H9 (cell line): ENCODE measurements around the gene LOC128125822.

Experiments used
- DNase-seq: peaks from one replicate; pipeline ENCODE4 v3.0.0-alpha.2; 2017
- H2AFZ ChIP-seq: one replicate; pipeline ENCODE4 v1.6.1; 2013; ENCODE audit warnings: mild to moderate bottlenecking, low read length, control low read depth, moderate library complexity
- H2AK5ac ChIP-seq: 2 replicates; pipeline ENCODE4 v1.6.1; 2013; ENCODE audit warnings: low read length, control low read depth, mixed read lengths; ENCODE audit not compliant: insufficient read length
- H2BK120ac ChIP-seq: one replicate; pipeline ENCODE4 v1.6.1; 2013; ENCODE audit warnings: low read depth, mild to moderate bottlenecking, low read length, control low read depth, inconsistent platforms; ENCODE audit not compliant: poor library complexity, severe bottlenecking
- H2BK12ac ChIP-seq: 2 replicates; pipeline ENCODE4 v1.6.1; 2013; ENCODE audit warnings: low read length, control low read depth, mixed read lengths, low read depth; ENCODE audit not compliant: insufficient read length
- H2BK15ac ChIP-seq: 2 replicates; pipeline ENCODE4 v1.6.1; 2013; ENCODE audit warnings: low read depth, low read length, control low read depth
- H2BK20ac ChIP-seq: one replicate; pipeline ENCODE4 v1.6.1; 2013; ENCODE audit warnings: low read depth, mild to moderate bottlenecking, low read length, control low read depth, inconsistent platforms; ENCODE audit not compliant: poor library complexity, severe bottlenecking
- H2BK5ac ChIP-seq: 2 replicates; pipeline ENCODE4 v1.6.1; 2013; ENCODE audit warnings: low read length, control low read depth, mixed read lengths; ENCODE audit not compliant: insufficient read length
- H3K14ac ChIP-seq: 2 replicates; pipeline ENCODE4 v1.6.1; 2013; ENCODE audit warnings: low read length, control low read depth; ENCODE audit not compliant: insufficient read depth
- H3K18ac ChIP-seq: 2 replicates; pipeline ENCODE4 v1.6.1; 2013; ENCODE audit warnings: low read depth, mild to moderate bottlenecking, mixed read lengths, low read length, control low read depth; ENCODE audit not compliant: insufficient read length
- H3K23ac ChIP-seq: 2 replicates; pipeline ENCODE4 v1.6.1; 2013; ENCODE audit warnings: low read length, control low read depth, mixed read lengths, low read depth; ENCODE audit not compliant: insufficient read length
- H3K23me2 ChIP-seq: 2 replicates; pipeline ENCODE4 v1.6.1; 2013; ENCODE audit warnings: low read depth, mild to moderate bottlenecking, mixed read lengths, low read length, control low read depth; ENCODE audit not compliant: insufficient read length, poor library complexity, severe bottlenecking
- H3K27ac ChIP-seq: 2 replicates; pipeline ENCODE4 v1.5.1; 2013; ENCODE audit warnings: low read length, control low read depth, mixed read lengths, low read depth; ENCODE audit not compliant: insufficient read length
- H3K27me3 ChIP-seq: 2 replicates; pipeline ENCODE4 v1.6.1; 2013; ENCODE audit warnings: low read length, control low read depth, inconsistent platforms; ENCODE audit not compliant: insufficient read depth
- H3K4ac ChIP-seq: 2 replicates; pipeline ENCODE4 v1.6.1; 2013; ENCODE audit warnings: low read depth, mild to moderate bottlenecking, control low read depth, inconsistent platforms, low read length, moderate library complexity
- H3K4me1 ChIP-seq: 2 replicates; pipeline ENCODE4 v1.6.1; 2013; ENCODE audit warnings: low read length, control low read depth, inconsistent platforms; ENCODE audit not compliant: insufficient read depth
- H3K4me2 ChIP-seq: 2 replicates; pipeline ENCODE4 v1.6.1; 2013; ENCODE audit warnings: low read length, control low read depth, mixed read lengths; ENCODE audit not compliant: insufficient read length, insufficient read depth
- H3K56ac ChIP-seq: 2 replicates; pipeline ENCODE4 v1.6.1; 2013; ENCODE audit warnings: low read depth, mild to moderate bottlenecking, mixed read lengths, low read length, control low read depth; ENCODE audit not compliant: insufficient read length
- H3K79me1 ChIP-seq: 2 replicates; pipeline ENCODE4 v1.6.1; 2013; ENCODE audit warnings: low read depth, mild to moderate bottlenecking, moderate library complexity, low read length, control low read depth, inconsistent platforms; ENCODE audit not compliant: insufficient read depth, poor library complexity, severe bottlenecking
- H3K79me2 ChIP-seq: 2 replicates; pipeline ENCODE4 v1.6.1; 2013; ENCODE audit warnings: low read length, control low read depth, inconsistent platforms; ENCODE audit not compliant: insufficient read depth
- H3K9ac ChIP-seq: 2 replicates; pipeline ENCODE4 v1.6.1; 2013; ENCODE audit warnings: low read length, control low read depth, mixed read lengths; ENCODE audit not compliant: insufficient read length; ENCODE audit errors: extremely low read depth
- H3K9me3 ChIP-seq: one replicate; pipeline ENCODE4 v1.6.1; 2013; ENCODE audit warnings: low read depth, low read length, inconsistent platforms; ENCODE audit not compliant: control insufficient read depth
- H3T11ph ChIP-seq: one replicate; pipeline ENCODE4 v1.6.1; 2013; ENCODE audit warnings: mild to moderate bottlenecking, low read length, control low read depth, inconsistent platforms
- H4K20me1 ChIP-seq: one replicate; pipeline ENCODE4 v1.6.1; 2013; ENCODE audit not compliant: control insufficient read depth, insufficient read length, insufficient read depth
- H4K5ac ChIP-seq: 2 replicates; pipeline ENCODE4 v1.6.1; 2013; ENCODE audit warnings: low read depth, mild to moderate bottlenecking, mixed read lengths, low read length, control low read depth; ENCODE audit not compliant: insufficient read length
- H4K8ac ChIP-seq: replicated peaks from 2 replicates; pipeline ENCODE4 v1.6.1; 2013; ENCODE audit warnings: low read length, control low read depth, mixed read lengths, low read depth; ENCODE audit not compliant: insufficient read length
- H4K91ac ChIP-seq: 2 replicates; pipeline ENCODE4 v1.6.1; 2013; ENCODE audit warnings: low read depth, mild to moderate bottlenecking, moderate library complexity, mixed read lengths, low read length, control low read depth; ENCODE audit not compliant: insufficient read length
- H3K27ac Mint-ChIP-seq, 3 experiments: 2 replicates in 2 of 3; 3 replicates in 1 of 3; pipeline ENCODE4 v1.8.0; 2020 to 2021; ENCODE audit warnings: mixed read lengths in 3 of 3, mild to moderate bottlenecking in 1 of 3, moderate library complexity in 1 of 3
- H3K27me3 Mint-ChIP-seq: 2 replicates; pipeline ENCODE4 v1.8.0; 2021; ENCODE audit warnings: low read depth, mild to moderate bottlenecking, moderate library complexity, mixed read lengths
- H3K36me3 Mint-ChIP-seq, 3 experiments: 2 replicates in 2 of 3; 3 replicates in 1 of 3; pipeline ENCODE4 v1.8.0; 2020 to 2021; ENCODE audit warnings: low read depth in 3 of 3, mixed read lengths in 3 of 3; ENCODE audit not compliant: insufficient read depth in 1 of 3
- H3K4me1 Mint-ChIP-seq, 2 experiments: 2 replicates each; pipeline ENCODE4 v1.8.0; 2020; ENCODE audit warnings: mixed read lengths in 2 of 2
- H3K4me3 Mint-ChIP-seq, 2 experiments: 2 replicates in 1 of 2; 3 replicates in 1 of 2; pipeline ENCODE4 v1.8.0; 2020 to 2021; ENCODE audit warnings: mild to moderate bottlenecking in 2 of 2, mixed read lengths in 2 of 2, moderate library complexity in 1 of 2
- H3K9me3 Mint-ChIP-seq, 2 experiments: 2 replicates in 1 of 2; 3 replicates in 1 of 2; pipeline ENCODE4 v1.8.0; 2020; ENCODE audit warnings: mild to moderate bottlenecking in 2 of 2, mixed read lengths in 2 of 2, moderate library complexity in 1 of 2
- CTCF ChIP-seq: fragments of 200-600 bp; sonication (generic); conservative IDR thresholded peaks from 3 replicates; pipeline ENCODE4 v1.8.0; 2021; ENCODE audit warnings: antibody characterized with exemption, mild to moderate bottlenecking
- WGBS: extraction: QIAGEN DNeasy Blood & Tissue Kit; methylation state at CpG from one replicate; pipeline ENCODE4 v1.1.7; 2013; ENCODE audit warnings: missing lambda C conversion rate, low lambda C conversion rate, mixed read lengths; ENCODE audit not compliant: insufficient read length; ENCODE audit errors: extremely low coverage; 5-methylcytosine and 5-hydroxymethylcytosine counted together

Gene LOC128125822

DNA sequence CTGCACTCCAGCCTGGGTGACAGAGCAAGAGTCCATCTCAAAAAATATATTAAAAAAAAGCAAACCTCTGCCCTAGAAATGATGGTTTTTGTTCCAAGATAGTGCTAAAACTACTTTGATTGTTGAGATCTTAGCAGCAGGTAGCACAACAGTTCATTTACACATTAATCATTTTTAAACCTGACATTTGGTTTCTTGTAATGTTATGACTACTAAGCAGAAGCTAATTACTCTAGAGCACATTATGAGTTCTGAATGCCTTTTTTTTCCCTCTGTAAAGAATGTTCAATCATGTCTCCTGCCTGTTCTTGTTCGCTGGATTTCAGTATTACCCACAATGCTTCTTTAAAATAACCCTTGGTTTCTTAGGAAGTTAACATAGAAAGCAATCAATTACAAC is 38.7 kb downstream of the LOC128125822 start:
- no CpG with 5 or more reads among the region's 1 CpG for WGBS

More for the DNA sequence above, 38.7 kb downstream of the LOC128125822 start:
- H3K23ac ChIP-seq, result no peak overlapping the region
- no peak overlapping the region for H4K91ac ChIP-seq
- no peak overlapping the region for H2AK5ac ChIP-seq
- no peaks in the 10 kb centered on the region for H3K27me3 ChIP-seq
- no peak overlapping the region for H3K27ac Mint-ChIP-seq
- H3K4ac ChIP-seq, result no peak overlapping the region
- no peaks in the 10 kb centered on the region for H3K27me3 Mint-ChIP-seq
- no peak overlapping the region for H3K9ac ChIP-seq
- H4K20me1 ChIP-seq, result no peaks in the 10 kb centered on the region
- no peak overlapping the region for H2BK5ac ChIP-seq
- H3K9me3 Mint-ChIP-seq, result no peaks in the 10 kb centered on the region
- H3K4me1 ChIP-seq, result no peaks in the 10 kb centered on the region
- no peak overlapping the region for H3K18ac ChIP-seq
- no peak overlapping the region for H4K5ac ChIP-seq
- H2BK12ac ChIP-seq, result no peak overlapping the region
- H4K8ac ChIP-seq, result no peak overlapping the region
- H3K4me1 Mint-ChIP-seq, result no peaks in the 10 kb centered on the region
- no peaks in the 10 kb centered on the region for H3K79me1 ChIP-seq
- no peak overlapping the region for H2AFZ ChIP-seq
- H2BK120ac ChIP-seq, result no peak overlapping the region
- TF ChIP-seq CTCF, result no peak
- no peak overlapping the region for H3K4me2 ChIP-seq
- no peak overlapping the region for H3K27ac ChIP-seq
- no peak for DNase-seq
- no peak overlapping the region for H3K4me3 Mint-ChIP-seq
- H3K14ac ChIP-seq, result no peak overlapping the region
- no peak overlapping the region for H3K56ac ChIP-seq
- H3K23me2 ChIP-seq, result no peaks in the 10 kb centered on the region
- no peaks in the 10 kb centered on the region for H3K79me2 ChIP-seq
- no peak overlapping the region for H2BK15ac ChIP-seq
- no peak overlapping the region for H3T11ph ChIP-seq
- no peaks in the 10 kb centered on the region for H3K9me3 ChIP-seq
- H2BK20ac ChIP-seq, result no peak overlapping the region
- H3K36me3 Mint-ChIP-seq, result no peaks in the 10 kb centered on the region
